K562 (cell line): ENCODE results near the gene DYRK2. TPM values are rescaled to one million over a fixed set of nuclear protein-coding genes. Genes with fewer than 3 reads are reported as not detected.
A peak's percentile ranks its signal among the peaks of the same experiment; 100 is the strongest.

ENCODE experiments used
- KAT8 ChIP-seq: fragments of 450-650 bp; IDR thresholded peaks from 2 replicates; pipeline ENCODE4 v1.6.1; 2016; ENCODE audit warnings: low read depth, mild to moderate bottlenecking
- LCOR ChIP-seq: sonication (generic); formaldehyde crosslinking; IDR thresholded peaks from 2 replicates; pipeline ENCODE4 v1.8.0; 2022; ENCODE audit warnings: mild to moderate bottlenecking, missing genetic modification reagents
- RCOR1 ChIP-seq, 2 experiments: IDR thresholded peaks; 2 replicates each; pipeline ENCODE4 v1.6.1; 2012; ENCODE audit warnings: low read depth in 2 of 2, low read length in 2 of 2, borderline replicate concordance in 1 of 2, improper control_type of control experiment in 1 of 2
- RHOXF2B ChIP-seq: fragments of 250-450 bp; sonication (Bioruptor Pico); conservative IDR thresholded peaks from 2 replicates; pipeline ENCODE4 v1.5.1; 2021
- RREB1 ChIP-seq: fragments of 250-450 bp; sonication (Bioruptor Pico); IDR thresholded peaks from 2 replicates; pipeline ENCODE4 v1.4.0; 2020
- ZBTB34 ChIP-seq: fragments of 250-450 bp; sonication (Bioruptor Pico); IDR thresholded peaks from 2 replicates; pipeline ENCODE4 v1.8.0; 2021; ENCODE audit warnings: mild to moderate bottlenecking, moderate library complexity
- ZNF589 ChIP-seq: fragments of 200-800 bp; sonication (Bioruptor generic); IDR thresholded peaks from 2 replicates; pipeline ENCODE4 v1.6.1; 2016; ENCODE audit warnings: low read depth, missing genetic modification characterization, missing compliant biosample characterization
- ZNF830 ChIP-seq: fragments of 250-450 bp; sonication (Bioruptor Pico); IDR thresholded peaks from 2 replicates; pipeline ENCODE4 v1.5.0; 2021; ENCODE audit warnings: mild to moderate bottlenecking
- ZSCAN29 ChIP-seq: fragments of 450-650 bp; IDR thresholded peaks from 2 replicates; pipeline ENCODE4 v1.6.1; 2017
- polyA plus RNA-seq, 8 experiments: library from polyadenylated mRNA; depleted of rRNA in 4 of 8; stranded (reverse) in 5 of 8; unstranded in 3 of 8; fragments of >200 nt; fragmentation: Nextera tagmentation in 2 of 8; fragmentation: Illumina TruSeq in 1 of 8; extraction: Ambion mirVana in 2 of 8; extraction: Trizol in 1 of 8; gene quantifications; 2 replicates each; pipeline versions ENCODE4 v1.2.1 to v1.2.3, GENCODE V29; 2011 to 2014; ENCODE audit warnings: inconsistent platforms in 1 of 8, missing spikeins in 1 of 8
- total RNA-seq, 7 experiments: library from RNA; depleted of rRNA in 6 of 7; stranded (reverse); fragments of >200 nt in 6 of 7; fragmentation: Illumina TruSeq in 2 of 7; extraction: Trizol in 2 of 7; gene quantifications; 2 replicates each; pipeline versions ENCODE4 v1.2.1 to v1.2.3, GENCODE V29; 2011 to 2021; ENCODE audit warnings: low replicate concordance in 1 of 7
- TF ChIP-seq, protein P1 (sequence below): fragments of 450-650 bp; IDR thresholded peaks from 2 replicates; pipeline ENCODE4 v1.6.1; 2014; ENCODE audit warnings: low read depth, mild to moderate bottlenecking, moderate library complexity, borderline replicate concordance
- TF ChIP-seq, protein P2 (sequence below), 2 experiments: fragments of 150-350 bp in 1 of 2; IDR thresholded peaks; 2 replicates each; pipeline ENCODE4 v1.6.1; 2012 to 2016; ENCODE audit warnings: low read depth in 2 of 2, low read length in 2 of 2, mild to moderate bottlenecking in 1 of 2, moderate library complexity in 1 of 2
- TF ChIP-seq, protein P3 (sequence below): sonication (generic); formaldehyde crosslinking; IDR thresholded peaks from 2 replicates; pipeline ENCODE4 v1.4.0; 2020; ENCODE audit warnings: mild to moderate bottlenecking, missing genetic modification reagents

The DYRK2 gene
- total and polyA plus RNA-seq, 9 of the 15 experiments (the other 6 are each of a cell fraction or from before 2014, with no cell fraction given) = 1.7 to 15.4 (median 8.4) TPM

DNA sequence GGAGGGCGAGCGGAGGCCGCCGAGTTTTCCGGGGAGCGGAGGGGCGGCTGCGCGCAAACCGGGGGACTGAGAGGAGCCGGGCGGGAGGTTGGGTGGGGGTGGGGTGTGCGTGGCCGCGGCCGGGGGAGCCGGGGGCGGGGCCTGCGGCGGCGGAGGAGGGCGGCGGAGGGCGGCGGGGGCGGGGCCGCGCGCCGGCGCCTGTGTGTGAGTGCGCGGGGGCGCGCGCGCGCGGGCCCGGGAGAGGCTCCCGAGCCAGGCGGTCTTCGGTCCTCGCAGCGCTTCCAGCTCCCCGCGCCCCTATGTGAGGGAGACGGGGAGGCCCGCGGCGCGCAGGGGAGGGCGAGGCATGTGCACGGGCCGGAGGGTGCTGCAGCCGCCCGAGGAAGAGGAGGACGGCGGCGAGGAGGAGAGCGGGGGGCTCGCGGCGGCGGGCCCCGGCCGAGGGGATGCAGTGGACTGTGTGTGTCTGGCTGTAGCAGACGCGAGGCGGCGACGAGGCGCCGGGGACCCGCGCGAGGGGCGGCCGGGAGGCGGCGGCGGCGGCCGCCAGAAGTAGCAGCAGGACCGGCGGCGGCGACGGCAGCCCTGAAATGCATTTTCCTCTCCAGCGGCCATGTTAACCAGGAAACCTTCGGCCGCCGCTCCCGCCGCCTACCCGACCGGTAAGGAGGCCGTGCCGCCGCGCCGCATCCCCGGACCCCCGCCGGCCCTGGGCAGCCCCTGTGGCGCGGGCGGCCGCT is at the start of gene DYRK2 (continued):
- TF ChIP-seq ZNF589 (CRISPR knock-in tag) (no peak), RHOXF2B (no peak), LCOR (no peak), KAT8 (no peak), RREB1 (CRISPR knock-in tag) (peak; percentile 74; the same call in 1 of the 2 replicates), ZBTB34 (CRISPR knock-in tag) (no peak), RCOR1 (IDR thresholded peaks at IDR 0.05; ENCODE audit: borderline replicate concordance in 1 of 2, low read depth in 2 of 2, low read length in 2 of 2) (no peak), ZSCAN29 (no peak), ZNF830 (CRISPR knock-in tag) (no peak)
- TF ChIP-seq, protein P1, sequence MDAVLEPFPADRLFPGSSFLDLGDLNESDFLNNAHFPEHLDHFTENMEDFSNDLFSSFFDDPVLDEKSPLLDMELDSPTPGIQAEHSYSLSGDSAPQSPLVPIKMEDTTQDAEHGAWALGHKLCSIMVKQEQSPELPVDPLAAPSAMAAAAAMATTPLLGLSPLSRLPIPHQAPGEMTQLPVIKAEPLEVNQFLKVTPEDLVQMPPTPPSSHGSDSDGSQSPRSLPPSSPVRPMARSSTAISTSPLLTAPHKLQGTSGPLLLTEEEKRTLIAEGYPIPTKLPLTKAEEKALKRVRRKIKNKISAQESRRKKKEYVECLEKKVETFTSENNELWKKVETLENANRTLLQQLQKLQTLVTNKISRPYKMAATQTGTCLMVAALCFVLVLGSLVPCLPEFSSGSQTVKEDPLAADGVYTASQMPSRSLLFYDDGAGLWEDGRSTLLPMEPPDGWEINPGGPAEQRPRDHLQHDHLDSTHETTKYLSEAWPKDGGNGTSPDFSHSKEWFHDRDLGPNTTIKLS = no peak
- TF ChIP-seq, protein P2, sequence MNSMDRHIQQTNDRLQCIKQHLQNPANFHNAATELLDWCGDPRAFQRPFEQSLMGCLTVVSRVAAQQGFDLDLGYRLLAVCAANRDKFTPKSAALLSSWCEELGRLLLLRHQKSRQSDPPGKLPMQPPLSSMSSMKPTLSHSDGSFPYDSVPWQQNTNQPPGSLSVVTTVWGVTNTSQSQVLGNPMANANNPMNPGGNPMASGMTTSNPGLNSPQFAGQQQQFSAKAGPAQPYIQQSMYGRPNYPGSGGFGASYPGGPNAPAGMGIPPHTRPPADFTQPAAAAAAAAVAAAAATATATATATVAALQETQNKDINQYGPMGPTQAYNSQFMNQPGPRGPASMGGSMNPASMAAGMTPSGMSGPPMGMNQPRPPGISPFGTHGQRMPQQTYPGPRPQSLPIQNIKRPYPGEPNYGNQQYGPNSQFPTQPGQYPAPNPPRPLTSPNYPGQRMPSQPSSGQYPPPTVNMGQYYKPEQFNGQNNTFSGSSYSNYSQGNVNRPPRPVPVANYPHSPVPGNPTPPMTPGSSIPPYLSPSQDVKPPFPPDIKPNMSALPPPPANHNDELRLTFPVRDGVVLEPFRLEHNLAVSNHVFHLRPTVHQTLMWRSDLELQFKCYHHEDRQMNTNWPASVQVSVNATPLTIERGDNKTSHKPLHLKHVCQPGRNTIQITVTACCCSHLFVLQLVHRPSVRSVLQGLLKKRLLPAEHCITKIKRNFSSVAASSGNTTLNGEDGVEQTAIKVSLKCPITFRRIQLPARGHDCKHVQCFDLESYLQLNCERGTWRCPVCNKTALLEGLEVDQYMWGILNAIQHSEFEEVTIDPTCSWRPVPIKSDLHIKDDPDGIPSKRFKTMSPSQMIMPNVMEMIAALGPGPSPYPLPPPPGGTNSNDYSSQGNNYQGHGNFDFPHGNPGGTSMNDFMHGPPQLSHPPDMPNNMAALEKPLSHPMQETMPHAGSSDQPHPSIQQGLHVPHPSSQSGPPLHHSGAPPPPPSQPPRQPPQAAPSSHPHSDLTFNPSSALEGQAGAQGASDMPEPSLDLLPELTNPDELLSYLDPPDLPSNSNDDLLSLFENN (IDR thresholded peaks at IDR 0.05; ENCODE audit: low read depth in 2 of 2, low read length in 2 of 2) = no peak
- TF ChIP-seq, protein P3, sequence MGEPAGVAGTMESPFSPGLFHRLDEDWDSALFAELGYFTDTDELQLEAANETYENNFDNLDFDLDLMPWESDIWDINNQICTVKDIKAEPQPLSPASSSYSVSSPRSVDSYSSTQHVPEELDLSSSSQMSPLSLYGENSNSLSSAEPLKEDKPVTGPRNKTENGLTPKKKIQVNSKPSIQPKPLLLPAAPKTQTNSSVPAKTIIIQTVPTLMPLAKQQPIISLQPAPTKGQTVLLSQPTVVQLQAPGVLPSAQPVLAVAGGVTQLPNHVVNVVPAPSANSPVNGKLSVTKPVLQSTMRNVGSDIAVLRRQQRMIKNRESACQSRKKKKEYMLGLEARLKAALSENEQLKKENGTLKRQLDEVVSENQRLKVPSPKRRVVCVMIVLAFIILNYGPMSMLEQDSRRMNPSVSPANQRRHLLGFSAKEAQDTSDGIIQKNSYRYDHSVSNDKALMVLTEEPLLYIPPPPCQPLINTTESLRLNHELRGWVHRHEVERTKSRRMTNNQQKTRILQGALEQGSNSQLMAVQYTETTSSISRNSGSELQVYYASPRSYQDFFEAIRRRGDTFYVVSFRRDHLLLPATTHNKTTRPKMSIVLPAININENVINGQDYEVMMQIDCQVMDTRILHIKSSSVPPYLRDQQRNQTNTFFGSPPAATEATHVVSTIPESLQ (CRISPR knock-in tag) = no peak
